ENCODE results near the gene SMARCB1. TPM values are rescaled to one million over a fixed set of nuclear protein-coding genes. Genes with fewer than 3 reads are reported as not detected.

The SMARCB1 gene
- total RNA-seq, 1 experiment from 2014 or later = 80.2 TPM

DNA sequence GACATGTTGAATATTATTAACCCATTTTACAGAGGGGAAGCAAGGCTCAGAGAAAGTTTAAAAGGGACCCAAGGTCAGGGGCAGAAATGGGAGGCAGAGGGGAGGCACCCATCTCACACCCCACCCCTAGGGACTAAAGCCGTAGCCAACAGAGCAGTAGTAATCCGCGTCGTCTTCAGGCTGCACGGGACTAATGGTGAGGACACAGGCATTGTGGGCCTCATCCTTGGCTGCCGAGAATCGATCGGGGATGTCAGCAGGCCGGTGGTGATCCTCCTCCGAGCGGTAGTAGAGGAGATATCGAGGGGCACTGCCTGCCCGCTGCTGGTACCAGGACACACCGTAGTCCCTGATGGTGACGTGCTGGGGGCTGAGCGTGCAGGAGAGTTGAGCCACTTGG lies 34.0 kb upstream of the SMARCB1 start:
- no peak for DNase-seq
- no peaks in the 10 kb centered on the region for H3K9me2 ChIP-seq (ENCODE audit: insufficient read depth)
- no peaks in the 10 kb centered on the region for H3K27me3 ChIP-seq (ENCODE audit: insufficient read depth, low read depth)
- H3F3A ChIP-seq (ENCODE audit: insufficient read depth, low read depth) = peaks cover 24% of the 10 kb centered on the region; the same call in 1 of the 2 replicates
- H3K27ac ChIP-seq = no peak overlapping the region
- BruUV-seq (replicated peaks) = no TSS peak
- H2AFZ ChIP-seq = no peak overlapping the region
- ChIA-PET CTCF (no interaction called here), POLR2A (ENCODE audit: unreplicated experiment) (interaction anchor here (0.6 to 0.7 kb wide), 2 partner anchors 29 to 42 kb away, joined by 3 read pairs; no protein-coding TSS in a partner anchor)
- peaks cover 13% of the 10 kb centered on the region for H3K4me1 ChIP-seq (replicated peaks; ENCODE audit: insufficient read depth)
- no peak overlapping the region for H3K4me3 ChIP-seq
- 0 out of 2 replicates have a peak, but pooled peaks cover 4% of the 10 kb centered on the region for H3K79me2 ChIP-seq (ENCODE audit: low read depth)
- intact Hi-C loops (cut with micrococcal nuclease; ENCODE audit: unreplicated experiment) = no loop called here
- no peaks in the 10 kb centered on the region for H3K9me3 ChIP-seq (ENCODE audit: insufficient read depth, low read depth)
- H4K20me1 ChIP-seq (ENCODE audit: insufficient read depth) = no peaks in the 10 kb centered on the region
- no peak overlapping the region for H3K4me2 ChIP-seq
- TF ChIP-seq EZH2 (IDR thresholded peaks at IDR 0.05; ENCODE audit: low read depth) = no peak
- TF ChIP-seq, protein P1, sequence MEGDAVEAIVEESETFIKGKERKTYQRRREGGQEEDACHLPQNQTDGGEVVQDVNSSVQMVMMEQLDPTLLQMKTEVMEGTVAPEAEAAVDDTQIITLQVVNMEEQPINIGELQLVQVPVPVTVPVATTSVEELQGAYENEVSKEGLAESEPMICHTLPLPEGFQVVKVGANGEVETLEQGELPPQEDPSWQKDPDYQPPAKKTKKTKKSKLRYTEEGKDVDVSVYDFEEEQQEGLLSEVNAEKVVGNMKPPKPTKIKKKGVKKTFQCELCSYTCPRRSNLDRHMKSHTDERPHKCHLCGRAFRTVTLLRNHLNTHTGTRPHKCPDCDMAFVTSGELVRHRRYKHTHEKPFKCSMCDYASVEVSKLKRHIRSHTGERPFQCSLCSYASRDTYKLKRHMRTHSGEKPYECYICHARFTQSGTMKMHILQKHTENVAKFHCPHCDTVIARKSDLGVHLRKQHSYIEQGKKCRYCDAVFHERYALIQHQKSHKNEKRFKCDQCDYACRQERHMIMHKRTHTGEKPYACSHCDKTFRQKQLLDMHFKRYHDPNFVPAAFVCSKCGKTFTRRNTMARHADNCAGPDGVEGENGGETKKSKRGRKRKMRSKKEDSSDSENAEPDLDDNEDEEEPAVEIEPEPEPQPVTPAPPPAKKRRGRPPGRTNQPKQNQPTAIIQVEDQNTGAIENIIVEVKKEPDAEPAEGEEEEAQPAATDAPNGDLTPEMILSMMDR (conservative IDR thresholded peaks at IDR 0.05) = no peak
- H3K36me3 ChIP-seq (ENCODE audit: low read depth) = no peaks in the 10 kb centered on the region

- no TSS peak for BruUV-seq (replicated peaks)
- TF ChIP-seq EZH2 (IDR thresholded peaks at IDR 0.05; ENCODE audit: low read depth) = no peak
- TF ChIP-seq, protein P1 (conservative IDR thresholded peaks at IDR 0.05) = no peak
- no peak overlapping the region for H3K4me3 ChIP-seq
- intact Hi-C loops (cut with micrococcal nuclease; ENCODE audit: unreplicated experiment) = no loop called here
- H3K79me2 ChIP-seq (ENCODE audit: low read depth) = 0 out of 2 replicates have a peak, but pooled peaks cover 4% of the 10 kb centered on the region
- no peak overlapping the region for H2AFZ ChIP-seq
- ChIA-PET CTCF (no interaction called here), POLR2A (ENCODE audit: unreplicated experiment) (interaction anchor here (0.7 kb wide), 1 partner anchor 43 kb away, joined by 3 read pairs; no protein-coding TSS in a partner anchor)
- no peak overlapping the region for H3K27ac ChIP-seq
- no peaks in the 10 kb centered on the region for H3K9me3 ChIP-seq (ENCODE audit: insufficient read depth, low read depth)
- DNase-seq = no peak
- H3K9me2 ChIP-seq (ENCODE audit: insufficient read depth) = no peaks in the 10 kb centered on the region
- H3K4me1 ChIP-seq (replicated peaks; ENCODE audit: insufficient read depth) = peaks cover 13% of the 10 kb centered on the region
- no peak overlapping the region for H3K4me2 ChIP-seq
- H3F3A ChIP-seq (ENCODE audit: insufficient read depth, low read depth) = peaks cover 24% of the 10 kb centered on the region; the same call in 1 of the 2 replicates
- no peaks in the 10 kb centered on the region for H4K20me1 ChIP-seq (ENCODE audit: insufficient read depth)
- no peaks in the 10 kb centered on the region for H3K36me3 ChIP-seq (ENCODE audit: low read depth)
- H3K27me3 ChIP-seq (ENCODE audit: insufficient read depth, low read depth) = no peaks in the 10 kb centered on the region
Observed at GRCh38 chr22:23753385-23753784, 33.4 kb upstream of the SMARCB1 start.

DNA sequence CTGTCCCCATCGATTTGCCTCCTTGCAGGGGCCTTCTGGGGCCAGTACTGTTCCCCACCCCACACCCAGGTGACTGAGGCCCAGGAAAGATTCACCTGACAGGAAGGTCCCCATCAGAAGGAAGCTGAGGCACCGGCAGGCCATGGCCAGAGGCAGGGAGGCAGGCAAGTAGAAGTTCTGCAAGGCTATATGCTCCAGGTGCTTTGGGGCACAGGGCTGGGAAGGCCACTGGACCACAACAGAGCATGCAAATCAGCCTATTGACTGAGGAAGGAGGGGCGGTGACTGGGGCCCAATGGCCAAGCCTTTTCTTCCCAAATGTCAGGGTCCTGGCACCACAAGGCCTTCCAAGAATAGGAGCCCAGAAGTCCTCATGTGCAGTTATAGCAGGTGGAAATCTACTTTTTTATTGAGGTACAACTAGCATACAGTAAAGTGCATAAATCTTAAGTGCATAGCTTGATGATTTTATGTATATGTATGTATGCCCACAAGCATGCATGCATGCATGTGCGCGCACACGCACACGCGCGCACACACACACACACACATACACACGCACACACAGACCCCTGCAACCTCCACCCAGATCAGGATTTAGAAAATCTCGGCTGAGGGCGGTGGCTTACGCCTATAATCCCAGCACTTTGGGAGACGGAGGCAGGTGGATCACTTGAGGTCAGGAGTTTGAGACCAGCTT lies 32.4 kb upstream of the SMARCB1 start, which contains the start of gene VPREB3:
VPREB3 (minus strand) TSS at position 206 of the 700 bp plus-strand sequence; CDS start at position 144, 62 bp downstream.
- H3K9me3 ChIP-seq (ENCODE audit: insufficient read depth, low read depth) = no peaks in the 10 kb centered on the region
- H3K27ac ChIP-seq = no peak within 1 kb of the TSS
- intact Hi-C loops (cut with micrococcal nuclease; ENCODE audit: unreplicated experiment) = no loop called here
- no peaks in the 10 kb centered on the region for H4K20me1 ChIP-seq (ENCODE audit: insufficient read depth)
- peaks cover 24% of the 10 kb centered on the region; the same call in 1 of the 2 replicates for H3F3A ChIP-seq (ENCODE audit: insufficient read depth, low read depth)
- H3K36me3 ChIP-seq (ENCODE audit: low read depth) = no peaks in the 10 kb centered on the region
- peaks cover 13% of the 10 kb centered on the region for H3K4me1 ChIP-seq (replicated peaks; ENCODE audit: insufficient read depth)
- BruUV-seq (replicated peaks) = no TSS peak
- ChIA-PET POLR2A (ENCODE audit: unreplicated experiment) (no interaction called here), CTCF (interaction anchor here (0.6 kb wide), 1 partner anchor 28 kb away, joined by 3 read pairs; no protein-coding TSS in a partner anchor)
- TF ChIP-seq EZH2 (IDR thresholded peaks at IDR 0.05; ENCODE audit: low read depth) = no peak
- TF ChIP-seq, protein P1 (conservative IDR thresholded peaks at IDR 0.05) = no peak
- H3K4me3 ChIP-seq = no peak within 1 kb of the TSS
- H3K4me2 ChIP-seq = no peak within 1 kb of the TSS
- H3K79me2 ChIP-seq (ENCODE audit: low read depth) = 0 out of 2 replicates have a peak, but pooled peaks cover 4% of the 10 kb centered on the region
- DNase-seq = no peak
- no peaks in the 10 kb centered on the region for H3K9me2 ChIP-seq (ENCODE audit: insufficient read depth)
- no peak within 1 kb of the TSS for H2AFZ ChIP-seq
- no peaks in the 10 kb centered on the region for H3K27me3 ChIP-seq (ENCODE audit: insufficient read depth, low read depth)
